Measurements from ENCODE around the gene OSBP2. TPM values are rescaled to one million over a fixed set of nuclear protein-coding genes. Genes with fewer than 3 reads are reported as not detected.

The OSBP2 gene
- polyA plus RNA-seq, 1 donor (not counting 4 experiments of a cell fraction or from before 2014, with no cell fraction given), result 3.0 TPM

DNA sequence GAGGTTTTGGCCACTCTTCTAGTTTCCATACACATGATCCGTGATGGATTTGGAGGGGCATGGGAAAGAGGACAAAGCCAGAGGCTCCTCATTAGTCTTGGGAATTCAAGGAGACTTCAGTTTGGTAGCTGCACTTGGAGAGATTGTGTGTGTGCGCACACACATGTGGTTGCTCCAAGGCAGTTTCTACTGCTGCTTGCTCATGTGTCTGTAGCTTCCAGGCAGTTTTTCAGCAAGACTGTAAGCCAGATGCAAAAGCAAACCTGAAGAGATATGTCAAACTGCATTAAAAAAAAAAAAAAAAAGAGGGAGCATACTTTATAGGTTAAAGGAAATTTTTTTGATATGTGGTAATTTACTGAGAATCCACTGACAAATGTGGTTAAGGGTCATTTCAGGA, 95.7 kb downstream of the OSBP2 start:
- Histone ChIP-seq H3K9ac (ENCODE audit: control insufficient read depth, extremely low read depth, insufficient read depth, low read length) (no peak overlapping the region), H3K36me3 (ENCODE audit: control insufficient read depth in 2 of 2, extremely low read depth in 1 of 2, insufficient read depth in 2 of 2, low read length in 2 of 2) (no peaks in the 10 kb centered on the region), H3K4me1 (ENCODE audit: control insufficient read depth, extremely low read depth, insufficient read depth, low read length) (no peaks in the 10 kb centered on the region), H3K27ac (ENCODE audit: control insufficient read depth, insufficient read depth, low read length) (no peak overlapping the region), H3K27me3 (ENCODE audit: control insufficient read depth, extremely low read depth, insufficient read depth, low read length) (no peaks in the 10 kb centered on the region), H3K4me3 (ENCODE audit: control insufficient read depth in 2 of 3, extremely low read depth in 1 of 3, insufficient read depth in 2 of 3, low read depth in 1 of 3, low read length in 3 of 3) (no peak overlapping the region), H3K4me2 (ENCODE audit: control insufficient read depth, extremely low read depth, insufficient read depth, low read depth, low read length) (no peak overlapping the region), H3K79me2 (ENCODE audit: control insufficient read depth, insufficient read depth, low read length) (no peaks in the 10 kb centered on the region), H2AFZ (ENCODE audit: control insufficient read depth, low read length) (no peak overlapping the region), H3K9me1 (ENCODE audit: control insufficient read depth, extremely low read depth, insufficient read depth, low read length) (no peaks in the 10 kb centered on the region), H3K9me3 (ENCODE audit: control insufficient read depth, low read depth, low read length) (no peaks in the 10 kb centered on the region), H4K20me1 (ENCODE audit: control insufficient read depth, extremely low read depth, insufficient read depth, low read length) (no peaks in the 10 kb centered on the region)
- DNase-seq (ENCODE audit: low read depth, low spot score) (no peak), FAIRE-seq (no peak)
- no peak for TF ChIP-seq EZH2 (IDR thresholded peaks at IDR 0.05; ENCODE audit: low read length)
- TF ChIP-seq CTCF (optimal IDR thresholded peaks at IDR 0.05 in 1 of 3, IDR thresholded peaks at IDR 0.05 in 1 of 3, conservative IDR thresholded peaks at IDR 0.05 in 1 of 3; ENCODE audit: extremely low read depth in 1 of 3, insufficient read depth in 2 of 3, low read length in 3 of 3), result no peak
- dilution Hi-C loops (cut with MboI; ENCODE audit: extremely low pct_ligation_motif_present, low sequenced_read_pairs), result no loop called here

DNA sequence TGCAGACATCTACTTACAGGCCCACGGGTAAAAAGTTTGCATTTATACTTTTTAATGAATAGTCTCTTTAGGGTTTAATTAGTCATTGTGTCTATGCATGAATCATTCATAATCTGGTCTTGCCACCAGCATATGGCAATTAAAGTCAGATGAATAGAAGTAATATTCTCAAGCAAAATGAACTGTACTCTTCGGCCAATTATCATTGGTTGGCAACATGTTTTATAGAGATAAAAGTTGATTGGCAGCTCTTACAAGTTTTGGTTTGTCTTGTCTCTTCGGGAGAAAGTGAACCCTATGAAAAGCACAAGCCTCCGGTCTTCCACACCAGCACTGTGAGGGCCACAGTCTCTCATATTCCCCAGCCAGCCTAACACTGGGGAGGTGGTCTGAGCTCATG, 97.8 kb downstream of the OSBP2 start:
- TF ChIP-seq EZH2 (IDR thresholded peaks at IDR 0.05; ENCODE audit: low read length), result no peak
- TF ChIP-seq CTCF (optimal IDR thresholded peaks at IDR 0.05 in 1 of 3, IDR thresholded peaks at IDR 0.05 in 1 of 3, conservative IDR thresholded peaks at IDR 0.05 in 1 of 3; ENCODE audit: extremely low read depth in 1 of 3, insufficient read depth in 2 of 3, low read length in 3 of 3), result no peak
- Histone ChIP-seq H3K27me3 (ENCODE audit: control insufficient read depth, extremely low read depth, insufficient read depth, low read length) (no peaks in the 10 kb centered on the region), H4K20me1 (ENCODE audit: control insufficient read depth, extremely low read depth, insufficient read depth, low read length) (no peaks in the 10 kb centered on the region), H3K9me1 (ENCODE audit: control insufficient read depth, extremely low read depth, insufficient read depth, low read length) (no peaks in the 10 kb centered on the region), H2AFZ (ENCODE audit: control insufficient read depth, low read length) (no peak overlapping the region), H3K9ac (ENCODE audit: control insufficient read depth, extremely low read depth, insufficient read depth, low read length) (no peak overlapping the region), H3K79me2 (ENCODE audit: control insufficient read depth, insufficient read depth, low read length) (no peaks in the 10 kb centered on the region), H3K4me1 (ENCODE audit: control insufficient read depth, extremely low read depth, insufficient read depth, low read length) (no peaks in the 10 kb centered on the region), H3K36me3 (ENCODE audit: control insufficient read depth in 2 of 2, extremely low read depth in 1 of 2, insufficient read depth in 2 of 2, low read length in 2 of 2) (no peaks in the 10 kb centered on the region), H3K9me3 (ENCODE audit: control insufficient read depth, low read depth, low read length) (no peaks in the 10 kb centered on the region), H3K4me3 (ENCODE audit: control insufficient read depth in 2 of 3, extremely low read depth in 1 of 3, insufficient read depth in 2 of 3, low read depth in 1 of 3, low read length in 3 of 3) (no peak overlapping the region), H3K4me2 (ENCODE audit: control insufficient read depth, extremely low read depth, insufficient read depth, low read depth, low read length) (no peak overlapping the region), H3K27ac (ENCODE audit: control insufficient read depth, insufficient read depth, low read length) (no peak overlapping the region)
- DNase-seq (ENCODE audit: low read depth, low spot score) (no peak), FAIRE-seq (no peak)
- dilution Hi-C loops (cut with MboI; ENCODE audit: extremely low pct_ligation_motif_present, low sequenced_read_pairs), result no loop called here

All from keratinocyte (primary cell).